GM12872 (cell line): ENCODE data around the gene TIMM13.

Experiments
- CTCF ChIP-seq: IDR thresholded peaks from 3 replicates; pipeline ENCODE4 v1.5.1; 2011; ENCODE audit warnings: low read depth, mild to moderate bottlenecking, low read length, moderate library complexity; ENCODE audit not compliant: insufficient read depth

The TIMM13 gene

GRCh38 chr19:2455851-2456570, 28.6 kb upstream of the TIMM13 start:
- TF ChIP-seq CTCF = no peak

- TF ChIP-seq CTCF = no peak
These were observed 27.8 kb upstream of the TIMM13 start for GRCh38 chr19:2454962-2455850.

- TF ChIP-seq CTCF = no peak
These were observed 27.0 kb upstream of the TIMM13 start for GRCh38 chr19:2454199-2454961.

- no peak for TF ChIP-seq CTCF
These were observed 26.1 kb upstream of the TIMM13 start for GRCh38 chr19:2453431-2454025.

GRCh38 chr19:2451741-2452140, 24.4 kb upstream of the TIMM13 start:
- TF ChIP-seq CTCF = no peak

GRCh38 chr19:2451138-2451537, 23.8 kb upstream of the TIMM13 start:
- TF ChIP-seq CTCF = no peak
